Erythroblast (primary cell): ENCODE measurements around the gene ZNF467.

Experiments
- GATA1 ChIP-seq: IDR thresholded peaks from 2 replicates; pipeline ENCODE4 v1.6.1; 2011; ENCODE audit warnings: low read depth, mild to moderate bottlenecking, control low read depth, low read length, moderate library complexity
- POLR2A ChIP-seq: IDR thresholded peaks from 2 replicates; pipeline ENCODE4 v1.6.1; 2011; ENCODE audit warnings: mild to moderate bottlenecking, low read length

GRCh38 chr7:149816794-149817193 lies 43.4 kb upstream of the ZNF467 start:
- no peak for TF ChIP-seq POLR2A
- TF ChIP-seq GATA1 = no peak
